Esophagus muscularis mucosa (tissue), 4 donors: ENCODE measurements around the gene GHRL.

Experiments
- CTCF ChIP-seq, 3 experiments: fragments of 200-600 bp in 2 of 3; fragments of 450-650 bp in 1 of 3; sonication (generic) in 2 of 3; IDR thresholded peaks; one replicate each; pipeline ENCODE4 v1.5.1; 2017 to 2019; ENCODE audit warnings: antibody characterized with exemption in 3 of 3, mild to moderate bottlenecking in 2 of 3, moderate library complexity in 1 of 3
- EP300 ChIP-seq: sonication (generic); formaldehyde crosslinking; IDR thresholded peaks from one replicate; pipeline ENCODE4 v1.6.1; 2017; ENCODE audit warnings: antibody characterized with exemption
- POLR2A ChIP-seq: fragments of 450-650 bp; IDR thresholded peaks from one replicate; pipeline ENCODE4 v1.6.1; 2017; ENCODE audit warnings: antibody characterized with exemption, moderate library complexity, mild to moderate bottlenecking, low read depth
- POLR2AphosphoS5 ChIP-seq, 2 donors: sonication (generic); formaldehyde crosslinking; IDR thresholded peaks; one replicate each; pipeline ENCODE4 v1.6.1; 2017; ENCODE audit warnings: antibody characterized with exemption in 2 of 2

- TF ChIP-seq POLR2AphosphoS5 (IDR thresholded peaks at IDR 0.05): no peak
- no peak for TF ChIP-seq CTCF (IDR thresholded peaks at IDR 0.05)
- TF ChIP-seq POLR2A: no peak
- no peak for TF ChIP-seq EP300
These were observed 39.0 kb downstream of the GHRL start for GRCh38 chr3:10253731-10254130.
